HL-60 (cell line): ENCODE data around the gene EFCAB6.

Experiments used
- DNase-seq, 2 experiments: peaks; one replicate each; pipeline ENCODE4 v3.0.0-alpha.2; 2010 to 2020; ENCODE audit warnings: low read depth in 1 of 2, low spot score in 1 of 2
- H3K27ac ChIP-seq: fragments of 250-450 bp; sonication (Bioruptor Pico); replicated peaks from 2 replicates; pipeline ENCODE4 v1.5.1; 2020; ENCODE audit warnings: mild to moderate bottlenecking, moderate library complexity
- H3K27me3 ChIP-seq: fragments of 250-450 bp; sonication (Bioruptor Pico); 2 replicates; pipeline ENCODE4 v1.5.1; 2021; ENCODE audit warnings: mild to moderate bottlenecking, moderate library complexity; ENCODE audit not compliant: insufficient read depth, poor library complexity, severe bottlenecking
- H3K4me3 ChIP-seq: replicated peaks from 2 replicates; pipeline ENCODE4 v1.5.1; 2011; ENCODE audit warnings: mild to moderate bottlenecking, control low read depth, low read length; ENCODE audit not compliant: insufficient read depth
- CTCF ChIP-seq: IDR thresholded peaks from one replicate; pipeline ENCODE4 v1.5.1; 2011; ENCODE audit warnings: low read length, control low read depth, inconsistent platforms; ENCODE audit not compliant: insufficient read depth
- GABPA ChIP-seq: IDR thresholded peaks from 2 replicates; pipeline ENCODE4 v1.6.1; 2012; ENCODE audit warnings: low read depth
- POLR2AphosphoS5 ChIP-seq: IDR thresholded peaks from 2 replicates; pipeline ENCODE4 v1.6.1; 2012; ENCODE audit warnings: low read depth
- SPI1 ChIP-seq: IDR thresholded peaks from 2 replicates; pipeline ENCODE4 v1.6.1; 2012; ENCODE audit warnings: low read depth, mild to moderate bottlenecking, borderline replicate concordance
- TF ChIP-seq, protein P1 (sequence below): IDR thresholded peaks from 2 replicates; pipeline ENCODE4 v1.6.1; 2012; ENCODE audit warnings: low read depth; ENCODE audit not compliant: insufficient replicate concordance

EFCAB6 gene

GRCh38 chr22:43529934-43530333, 282.2 kb downstream of the EFCAB6 start:
- H3K27ac ChIP-seq, result no peak overlapping the region
- DNase-seq, result no peak
- no peak overlapping the region for H3K4me3 ChIP-seq
- H3K27me3 ChIP-seq, result no peaks in the 10 kb centered on the region
- TF ChIP-seq SPI1, result no peak

- TF ChIP-seq, protein P1, sequence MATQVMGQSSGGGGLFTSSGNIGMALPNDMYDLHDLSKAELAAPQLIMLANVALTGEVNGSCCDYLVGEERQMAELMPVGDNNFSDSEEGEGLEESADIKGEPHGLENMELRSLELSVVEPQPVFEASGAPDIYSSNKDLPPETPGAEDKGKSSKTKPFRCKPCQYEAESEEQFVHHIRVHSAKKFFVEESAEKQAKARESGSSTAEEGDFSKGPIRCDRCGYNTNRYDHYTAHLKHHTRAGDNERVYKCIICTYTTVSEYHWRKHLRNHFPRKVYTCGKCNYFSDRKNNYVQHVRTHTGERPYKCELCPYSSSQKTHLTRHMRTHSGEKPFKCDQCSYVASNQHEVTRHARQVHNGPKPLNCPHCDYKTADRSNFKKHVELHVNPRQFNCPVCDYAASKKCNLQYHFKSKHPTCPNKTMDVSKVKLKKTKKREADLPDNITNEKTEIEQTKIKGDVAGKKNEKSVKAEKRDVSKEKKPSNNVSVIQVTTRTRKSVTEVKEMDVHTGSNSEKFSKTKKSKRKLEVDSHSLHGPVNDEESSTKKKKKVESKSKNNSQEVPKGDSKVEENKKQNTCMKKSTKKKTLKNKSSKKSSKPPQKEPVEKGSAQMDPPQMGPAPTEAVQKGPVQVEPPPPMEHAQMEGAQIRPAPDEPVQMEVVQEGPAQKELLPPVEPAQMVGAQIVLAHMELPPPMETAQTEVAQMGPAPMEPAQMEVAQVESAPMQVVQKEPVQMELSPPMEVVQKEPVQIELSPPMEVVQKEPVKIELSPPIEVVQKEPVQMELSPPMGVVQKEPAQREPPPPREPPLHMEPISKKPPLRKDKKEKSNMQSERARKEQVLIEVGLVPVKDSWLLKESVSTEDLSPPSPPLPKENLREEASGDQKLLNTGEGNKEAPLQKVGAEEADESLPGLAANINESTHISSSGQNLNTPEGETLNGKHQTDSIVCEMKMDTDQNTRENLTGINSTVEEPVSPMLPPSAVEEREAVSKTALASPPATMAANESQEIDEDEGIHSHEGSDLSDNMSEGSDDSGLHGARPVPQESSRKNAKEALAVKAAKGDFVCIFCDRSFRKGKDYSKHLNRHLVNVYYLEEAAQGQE, result no peak
- no peak for TF ChIP-seq POLR2AphosphoS5
- no peak for TF ChIP-seq SPI1
- TF ChIP-seq CTCF, result no peak
- TF ChIP-seq GABPA, result no peak
- H3K27me3 ChIP-seq, result no peaks in the 10 kb centered on the region
- H3K27ac ChIP-seq, result no peak overlapping the region
- DNase-seq, result no peak
- no peak overlapping the region for H3K4me3 ChIP-seq
These were observed 282.6 kb downstream of the EFCAB6 start for GRCh38 chr22:43529461-43529860.

- no peak for DNase-seq
- Histone ChIP-seq H3K27ac (no peak overlapping the region), H3K4me3 (no peak overlapping the region), H3K27me3 (no peaks in the 10 kb centered on the region)
- no peak for TF ChIP-seq GABPA
- TF ChIP-seq, protein P1, result no peak
- TF ChIP-seq POLR2AphosphoS5, result no peak
- no peak for TF ChIP-seq CTCF
- TF ChIP-seq SPI1, result no peak
These were observed 283.3 kb downstream of the EFCAB6 start for GRCh38 chr22:43528601-43529360.

DNA sequence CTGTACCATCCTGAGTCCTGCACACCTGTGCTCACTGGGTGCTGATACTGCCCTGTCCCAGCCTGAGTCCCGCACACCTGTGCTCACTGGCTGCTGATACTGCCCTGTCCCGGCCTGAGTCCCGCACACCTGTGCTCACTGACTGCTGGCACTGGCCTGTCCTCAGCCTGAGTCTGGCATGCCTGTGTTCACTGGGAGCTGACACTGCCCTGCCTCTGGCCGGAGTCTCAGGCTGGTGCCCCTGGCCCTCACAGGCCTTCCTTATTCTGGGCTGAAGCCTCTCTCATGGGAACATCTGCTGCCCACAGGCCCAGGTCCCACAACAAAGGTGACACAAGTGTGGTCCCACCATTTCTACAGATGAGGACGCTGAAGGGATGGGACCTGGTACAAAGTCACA, 285.2 kb downstream of the EFCAB6 start:
- no peak overlapping the region for H3K4me3 ChIP-seq
- no peak overlapping the region for H3K27ac ChIP-seq
- no peak for DNase-seq
- H3K27me3 ChIP-seq, result no peaks in the 10 kb centered on the region
- TF ChIP-seq CTCF, result no peak
- no peak for TF ChIP-seq GABPA
- no peak for TF ChIP-seq SPI1
- TF ChIP-seq, protein P1, result no peak
- no peak for TF ChIP-seq POLR2AphosphoS5
